GM19099 (cell line): ENCODE results near the gene HES6.

ENCODE experiments used
- POLR2A ChIP-seq: IDR thresholded peaks from 3 replicates; pipeline ENCODE4 v1.6.1; 2011; ENCODE audit warnings: low read depth; ENCODE audit not compliant: insufficient read length; ENCODE audit errors: extremely low read depth

Gene HES6

GRCh38 chr2:238250896-238251295 is 11.1 kb upstream of the HES6 start:
- TF ChIP-seq POLR2A = no peak

GRCh38 chr2:238247841-238248453 is 8.1 kb upstream of the HES6 start:
- TF ChIP-seq POLR2A = no peak

GRCh38 chr2:238247002-238247822 is 7.4 kb upstream of the HES6 start:
- TF ChIP-seq POLR2A = no peak

- no peak for TF ChIP-seq POLR2A
Measured at GRCh38 chr2:238244151-238244550, 4.3 kb upstream of the HES6 start.

GRCh38 chr2:238243496-238244076 is 3.7 kb upstream of the HES6 start:
- TF ChIP-seq POLR2A = no peak

- no peak for TF ChIP-seq POLR2A
Measured at GRCh38 chr2:238242731-238243495, 3.1 kb upstream of the HES6 start.

GRCh38 chr2:238241970-238242369 is 2.1 kb upstream of the HES6 start:
- no peak for TF ChIP-seq POLR2A

GRCh38 chr2:238240757-238241711 is 1.2 kb upstream of the HES6 start:
- no peak for TF ChIP-seq POLR2A

GRCh38 chr2:238239543-238239862 is 335 bp downstream of the HES6 start:
- TF ChIP-seq POLR2A = no peak

- no peak for TF ChIP-seq POLR2A
Measured at GRCh38 chr2:238238766-238239542, 884 bp downstream of the HES6 start.

GRCh38 chr2:238238311-238238765 is 1.5 kb downstream of the HES6 start:
- TF ChIP-seq POLR2A = no peak

- TF ChIP-seq POLR2A = no peak
Measured at GRCh38 chr2:238237431-238238135, 2.3 kb downstream of the HES6 start.

GRCh38 chr2:238236571-238236970 is 3.3 kb downstream of the HES6 start:
- TF ChIP-seq POLR2A = no peak
